Adrenal gland (tissue), 12 donors: ENCODE data around the gene PHACTR3. TPM values are rescaled to one million over a fixed set of nuclear protein-coding genes. Genes with fewer than 3 reads are reported as not detected.

Source experiments
- DNase-seq, 7 donors: peaks; one replicate each; pipeline ENCODE4 v3.0.0-alpha.2; 2019 to 2020
- H3K27ac ChIP-seq, 5 donors: fragments of 200-600 bp; sonication (generic) in 4 of 5; 1 replicate in 3 of 5; 2 replicates in 2 of 5; pipeline versions ENCODE4 v1.5.1 to v1.8.0; 2016 to 2020; ENCODE audit warnings: mild to moderate bottlenecking in 1 of 5
- H3K27me3 ChIP-seq: fragments of 200-600 bp; 2 replicates; pipeline ENCODE4 v1.8.0; 2021
- H3K36me3 ChIP-seq, 2 donors: fragments of 200-600 bp; replicated peaks in 1 of 2; 1 replicate in 1 of 2; 2 replicates in 1 of 2; pipeline versions ENCODE4 v1.5.1 to v1.8.0; 2018 to 2022
- H3K4me1 ChIP-seq, 2 donors: fragments of 200-600 bp; replicated peaks in 1 of 2; 1 replicate in 1 of 2; 2 replicates in 1 of 2; pipeline versions ENCODE4 v1.5.1 to v1.8.0; 2018 to 2021
- H3K4me3 ChIP-seq, 4 donors: fragments of 200-600 bp; sonication (generic) in 3 of 4; one replicate each; pipeline ENCODE4 v1.5.1; 2016 to 2018
- H3K9me3 ChIP-seq, 3 donors: fragments of 200-600 bp; sonication (generic) in 1 of 3; replicated peaks in 1 of 3; 1 replicate in 2 of 3; 2 replicates in 1 of 3; pipeline versions ENCODE4 v1.5.1 to v1.8.0; 2016 to 2021
- POLR2A ChIP-seq, 2 donors: fragments of 450-650 bp; IDR thresholded peaks; one replicate each; pipeline ENCODE4 v1.6.1; 2017; ENCODE audit warnings: antibody characterized with exemption in 2 of 2, mild to moderate bottlenecking in 2 of 2, moderate library complexity in 1 of 2
- WGBS, 4 donors: extraction: QIAGEN DNeasy Blood & Tissue Kit in 2 of 4; methylation state at CpG; one replicate each; pipeline versions ENCODE4 v1.1.5 to v1.1.7; 2013 to 2017; 5-methylcytosine and 5-hydroxymethylcytosine counted together
- intact Hi-C, 2 donors: fragments of 100-400 bp; cut with DNase I; formaldehyde crosslinking; loops; one replicate each; pipeline versions ENCODE4 v1.14.1 to v1.15.0; 2022 to 2023
- polyA plus RNA-seq, 3 donors: library from polyadenylated mRNA; stranded (reverse); fragments of 200-250 nt in 2 of 3; fragments of 350-450 nt in 1 of 3; fragmentation: Illumina TruSeq in 1 of 3; extraction: RNeasy Lipid Tissue Mini Kit (QIAGEN cat#74804) in 1 of 3; gene quantifications; one replicate each; pipeline ENCODE4 v1.2.3, GENCODE V29; 2013 to 2014
- total RNA-seq, 9 donors: library from RNA; depleted of rRNA in 4 of 9; stranded (reverse); fragments of >200 nt in 4 of 9; fragments of 120-200 nt in 1 of 9; fragmentation: NEBNext Ultra II Directional in 1 of 9; extraction: Animal tissue kit (Norgen Biotek cat#: 25700) in 1 of 9; gene quantifications; one replicate each; pipeline versions ENCODE4 v1.1.0 to v1.2.4, GENCODE V29; 2013 to 2023
- TF ChIP-seq, protein P1 (sequence below), 6 experiments: fragments of 450-650 bp in 4 of 6; fragments of 200-600 bp in 2 of 6; sonication (generic) in 1 of 6; IDR thresholded peaks; 1 replicate in 5 of 6; 2 replicates in 1 of 6; pipeline versions ENCODE4 v1.5.1 to v1.8.0; 2016 to 2021; ENCODE audit warnings: antibody characterized with exemption in 6 of 6, mild to moderate bottlenecking in 2 of 6, moderate library complexity in 1 of 6
- donor health status: healthy with polysubstance abuse.
- donor health status: Bipolar disorder and iron deficiency.
- donor health status: DM: yes; HTN: yes; CAD: no.
- donor health status: DM: no; HTN: no; CAD: no.
- donor health status: DM: no; HTN: no; CAD: no.
- donor health status: DM: yes; HTN: yes; CAD: no.

The PHACTR3 gene
- total and polyA plus RNA-seq, 12 donors: 0.17 to 4.5 (median 0.81) TPM

DNA sequence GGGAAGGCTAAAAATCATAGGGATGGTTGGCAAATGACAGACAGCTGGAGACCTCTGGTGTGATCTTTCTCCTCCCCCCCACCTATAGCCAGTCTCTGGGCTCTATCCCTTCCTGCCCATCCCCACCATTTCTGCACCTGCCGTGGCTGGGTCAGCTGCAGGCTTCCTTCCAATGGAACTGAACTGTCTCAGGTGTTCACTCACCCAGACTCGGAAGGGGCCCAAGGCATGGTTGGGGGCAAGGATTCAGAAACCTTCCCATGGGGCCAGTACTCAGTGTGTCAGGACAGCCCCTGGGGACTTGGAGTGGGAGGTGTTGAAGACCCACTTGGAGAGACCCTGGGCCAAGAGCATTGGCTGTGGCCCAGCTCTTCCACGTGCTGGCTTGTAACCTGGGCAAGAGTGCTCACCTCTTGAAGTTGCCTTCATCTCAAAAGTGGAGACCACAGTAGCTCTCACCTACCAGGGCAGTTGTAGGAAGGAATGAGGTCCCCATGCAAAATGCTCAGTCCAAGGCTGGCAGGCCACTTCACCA is 1.7 kb upstream of the PHACTR3 start:
- no peaks in the 10 kb centered on the region for H3K36me3 ChIP-seq
- DNase-seq: no peak
- intact Hi-C loops: no loop called here
- no peak overlapping the region for H3K4me3 ChIP-seq
- peaks cover 0 to 7% of the 10 kb centered on the region in 2 donors for H3K4me1 ChIP-seq
- TF ChIP-seq, protein P1, sequence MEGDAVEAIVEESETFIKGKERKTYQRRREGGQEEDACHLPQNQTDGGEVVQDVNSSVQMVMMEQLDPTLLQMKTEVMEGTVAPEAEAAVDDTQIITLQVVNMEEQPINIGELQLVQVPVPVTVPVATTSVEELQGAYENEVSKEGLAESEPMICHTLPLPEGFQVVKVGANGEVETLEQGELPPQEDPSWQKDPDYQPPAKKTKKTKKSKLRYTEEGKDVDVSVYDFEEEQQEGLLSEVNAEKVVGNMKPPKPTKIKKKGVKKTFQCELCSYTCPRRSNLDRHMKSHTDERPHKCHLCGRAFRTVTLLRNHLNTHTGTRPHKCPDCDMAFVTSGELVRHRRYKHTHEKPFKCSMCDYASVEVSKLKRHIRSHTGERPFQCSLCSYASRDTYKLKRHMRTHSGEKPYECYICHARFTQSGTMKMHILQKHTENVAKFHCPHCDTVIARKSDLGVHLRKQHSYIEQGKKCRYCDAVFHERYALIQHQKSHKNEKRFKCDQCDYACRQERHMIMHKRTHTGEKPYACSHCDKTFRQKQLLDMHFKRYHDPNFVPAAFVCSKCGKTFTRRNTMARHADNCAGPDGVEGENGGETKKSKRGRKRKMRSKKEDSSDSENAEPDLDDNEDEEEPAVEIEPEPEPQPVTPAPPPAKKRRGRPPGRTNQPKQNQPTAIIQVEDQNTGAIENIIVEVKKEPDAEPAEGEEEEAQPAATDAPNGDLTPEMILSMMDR (IDR thresholded peaks at IDR 0.05): no peak
- TF ChIP-seq POLR2A (IDR thresholded peaks at IDR 0.05): no peak
- no peaks in the 10 kb centered on the region for H3K9me3 ChIP-seq
- 66 to 93% (median 80%) methylated on average over 3 of the region's 3 CpGs for WGBS, 4 donors
- no peak overlapping the region for H3K27ac ChIP-seq
- H3K27me3 ChIP-seq: peaks cover 35% of the 10 kb centered on the region

DNA sequence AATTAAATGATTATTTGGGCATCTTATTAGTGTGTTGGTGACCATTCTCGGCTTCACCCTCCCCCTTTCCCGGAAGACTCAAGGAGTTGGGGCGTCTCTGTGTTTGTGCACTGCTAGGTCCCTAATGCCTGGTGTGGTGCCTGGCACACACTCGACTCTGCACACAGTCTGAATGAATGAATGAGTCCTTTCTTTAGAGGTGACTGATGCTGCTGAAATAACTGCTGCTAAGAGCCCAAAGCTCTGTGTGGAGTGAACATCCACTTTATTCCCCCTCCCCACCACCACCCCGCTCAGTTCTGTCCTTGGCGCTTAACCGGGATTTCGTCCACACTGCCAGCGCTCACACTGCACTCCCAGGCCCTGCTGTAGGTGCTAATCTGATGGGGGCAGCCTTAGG is 1.2 kb upstream of the PHACTR3 start:
- 63 to 72% (median 68%) methylated on average over 9 of the region's 9 CpGs for WGBS, 4 donors
- Histone ChIP-seq H3K4me3 (no peak overlapping the region), H3K9me3 (no peaks in the 10 kb centered on the region), H3K4me1 (peaks cover 0 to 7% of the 10 kb centered on the region in 2 donors), H3K36me3 (no peaks in the 10 kb centered on the region), H3K27ac (no peak overlapping the region), H3K27me3 (peaks cover 29% of the 10 kb centered on the region)
- intact Hi-C loops: no loop called here
- TF ChIP-seq, protein P1 (IDR thresholded peaks at IDR 0.05): no peak
- TF ChIP-seq POLR2A (IDR thresholded peaks at IDR 0.05): no peak
- no peak for DNase-seq

DNA sequence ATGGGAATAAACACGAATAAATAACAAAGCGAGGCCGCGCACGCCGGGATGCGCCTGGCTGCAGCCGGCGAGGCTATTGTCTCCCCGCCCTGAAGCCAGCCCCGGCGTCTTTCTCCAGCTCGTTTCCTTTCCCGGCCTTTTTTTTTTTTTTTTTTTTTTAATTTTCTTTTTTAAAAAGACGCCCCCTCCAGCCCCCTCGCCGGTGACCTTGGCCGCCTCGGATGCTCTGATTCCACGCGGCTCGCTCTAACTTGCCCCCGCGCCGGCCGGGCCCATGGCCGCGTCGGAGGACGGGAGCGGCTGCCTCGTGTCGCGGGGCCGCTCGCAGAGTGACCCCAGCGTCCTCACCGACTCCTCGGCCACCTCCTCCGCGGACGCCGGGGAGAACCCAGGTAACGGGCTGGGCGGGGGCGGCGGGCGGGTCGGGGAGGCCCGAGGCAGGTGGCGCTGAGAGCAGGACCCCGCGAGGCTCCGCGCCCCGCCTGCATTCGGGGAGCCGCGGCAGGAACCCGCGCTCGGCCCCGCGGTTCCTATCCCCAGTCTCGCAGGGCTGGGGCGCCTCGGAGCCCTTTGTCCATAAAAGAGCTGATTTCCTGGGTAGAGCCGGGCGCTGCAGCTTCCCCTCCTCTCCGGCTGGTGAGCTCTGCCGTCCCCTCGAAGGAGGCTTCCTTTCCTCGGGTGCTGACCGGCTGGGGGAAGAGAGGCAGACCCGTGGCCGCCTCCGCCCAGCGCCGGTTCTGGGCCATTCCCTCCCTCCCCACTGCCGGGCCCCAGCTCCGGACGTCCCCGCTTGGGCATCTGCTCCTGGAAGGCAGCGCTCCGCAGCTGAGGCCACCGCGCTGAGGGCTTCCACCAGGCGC is 631 bp downstream of the PHACTR3 start:
- no peaks in the 10 kb centered on the region for H3K9me3 ChIP-seq
- peak overlapping the region in 1 of 4 donors; percentile 29 for H3K4me3 ChIP-seq
- intact Hi-C loops: no loop called here
- 1 to 5% (median 4%) methylated on average over 15 to 88 of the region's 88 CpGs for WGBS, 4 donors
- H3K27ac ChIP-seq: no peak overlapping the region
- H3K4me1 ChIP-seq: peaks cover 0 to 7% of the 10 kb centered on the region in 2 donors
- H3K27me3 ChIP-seq: peaks cover 34% of the 10 kb centered on the region
- no peaks in the 10 kb centered on the region for H3K36me3 ChIP-seq
- no peak for DNase-seq
- TF ChIP-seq, protein P1 (IDR thresholded peaks at IDR 0.05): no peak
- no peak for TF ChIP-seq POLR2A (IDR thresholded peaks at IDR 0.05)

DNA sequence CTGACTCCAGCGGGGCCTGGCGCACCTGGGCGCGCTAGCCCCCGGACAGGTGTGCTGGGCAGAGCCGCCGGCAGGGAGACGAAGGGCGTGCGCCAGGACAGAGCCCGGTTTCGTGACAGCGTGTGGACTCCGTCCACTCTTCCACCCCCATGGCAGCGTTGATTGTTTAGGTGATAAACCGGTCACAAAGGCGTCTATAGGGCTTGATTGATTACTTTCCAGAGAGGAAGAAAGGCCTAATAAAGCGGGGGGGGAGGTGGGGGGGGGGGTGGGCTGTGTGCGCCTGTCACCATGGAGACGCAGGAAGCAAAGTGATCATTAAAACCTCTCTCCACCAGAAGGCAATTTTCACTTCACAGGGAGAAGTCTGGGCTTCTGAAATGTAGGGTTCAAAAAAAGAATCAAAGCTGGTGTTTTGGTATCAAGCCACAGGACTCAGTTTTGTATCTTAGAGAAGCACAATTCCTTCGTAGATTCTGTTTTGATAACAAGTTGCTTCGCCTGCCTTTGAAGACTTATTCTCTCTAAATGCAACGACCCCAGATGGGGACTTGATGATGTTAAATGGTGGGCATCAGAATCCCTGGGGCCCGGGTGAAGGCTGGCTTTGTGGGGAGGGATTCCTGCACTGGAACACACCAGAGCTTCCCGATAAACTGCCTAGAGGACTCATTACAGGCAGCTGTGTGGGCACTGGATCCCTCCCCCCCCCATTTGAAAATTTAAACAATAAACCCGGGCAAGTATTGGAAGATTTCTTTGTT is 1.4 kb downstream of the PHACTR3 start:
- 33 to 46% (median 38%) methylated on average over 9 to 26 of the region's 26 CpGs for WGBS, 4 donors
- DNase-seq: no peak
- H3K27me3 ChIP-seq: peaks cover 34% of the 10 kb centered on the region
- H3K4me1 ChIP-seq: peaks cover 0 to 7% of the 10 kb centered on the region in 2 donors
- TF ChIP-seq, protein P1 (IDR thresholded peaks at IDR 0.05): no peak
- TF ChIP-seq POLR2A (IDR thresholded peaks at IDR 0.05): no peak
- no peak overlapping the region for H3K4me3 ChIP-seq
- H3K9me3 ChIP-seq: no peaks in the 10 kb centered on the region
- H3K36me3 ChIP-seq: no peaks in the 10 kb centered on the region
- intact Hi-C loops: no loop called here
- no peak overlapping the region for H3K27ac ChIP-seq
